Right ventricle myocardium superior (tissue), 1 donor: ENCODE data around the gene CEMIP2. TPM values are rescaled to one million over a fixed set of nuclear protein-coding genes. Genes with fewer than 3 reads are reported as not detected.

Experiments used
- ATAC-seq: fragments of 200-7000 bp; cut with Tn5 transposase; one replicate; pipeline ENCODE4 v1.9.1; 2020; ENCODE audit warnings: mild to moderate bottlenecking; ENCODE audit not compliant: poor library complexity
- DNase-seq: peaks from one replicate; pipeline ENCODE4 v3.0.0-alpha.2; 2020
- intact Hi-C: fragments of 100-400 bp; cut with DNase I; formaldehyde crosslinking; loops from one replicate; pipeline ENCODE4 v1.11.2; 2022
- total RNA-seq: library from RNA; stranded (reverse); fragmentation: NEBNext Ultra II Directional; extraction: Animal tissue kit (Norgen Biotek cat#: 25700); gene quantifications from one replicate; pipeline ENCODE4 v1.2.1, GENCODE V29; 2021
- donor health status: DM: no; HTN: yes; CAD: no; lungs with severe emphysema.

The CEMIP2 gene
- total RNA-seq, 1 donor from 2014 or later, result 7.9 TPM

DNA sequence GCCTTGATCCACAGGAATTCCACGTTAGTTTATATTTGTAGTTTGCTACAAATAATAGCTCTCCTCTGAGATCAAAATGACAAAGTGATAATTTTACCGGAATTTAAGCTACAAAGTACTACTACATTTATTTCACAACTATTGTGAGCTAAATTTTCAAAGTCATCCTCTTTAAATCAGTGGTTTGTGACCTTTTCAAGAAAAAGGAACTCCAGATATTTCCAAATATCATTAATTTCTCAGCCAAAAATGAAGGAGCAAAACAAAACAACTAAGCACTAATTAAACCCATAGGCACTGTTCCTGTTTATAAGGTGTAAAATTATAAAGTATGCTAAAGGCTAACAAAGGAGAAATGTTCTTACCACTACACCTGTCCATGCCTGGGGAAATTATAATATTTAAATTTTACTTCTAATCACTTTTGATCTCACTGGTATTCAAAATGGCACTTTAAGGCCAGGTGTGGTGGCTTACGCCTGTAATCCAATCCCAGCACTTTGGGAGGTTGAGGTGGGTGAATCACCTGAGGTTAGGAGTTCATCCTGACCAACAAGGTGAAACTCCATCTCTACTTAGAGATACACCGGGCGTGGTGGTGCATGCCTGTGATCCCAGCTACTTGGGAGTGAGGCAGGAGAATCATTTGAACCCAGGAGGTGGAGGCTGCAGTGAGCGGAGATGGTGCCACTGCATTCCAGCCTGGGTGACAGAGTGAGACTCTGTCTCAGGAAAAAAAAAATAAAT, 77.5 kb downstream of the CEMIP2 start:
- DNase-seq (no peak), ATAC-seq (no peak)
- intact Hi-C loops, result no loop called here

DNA sequence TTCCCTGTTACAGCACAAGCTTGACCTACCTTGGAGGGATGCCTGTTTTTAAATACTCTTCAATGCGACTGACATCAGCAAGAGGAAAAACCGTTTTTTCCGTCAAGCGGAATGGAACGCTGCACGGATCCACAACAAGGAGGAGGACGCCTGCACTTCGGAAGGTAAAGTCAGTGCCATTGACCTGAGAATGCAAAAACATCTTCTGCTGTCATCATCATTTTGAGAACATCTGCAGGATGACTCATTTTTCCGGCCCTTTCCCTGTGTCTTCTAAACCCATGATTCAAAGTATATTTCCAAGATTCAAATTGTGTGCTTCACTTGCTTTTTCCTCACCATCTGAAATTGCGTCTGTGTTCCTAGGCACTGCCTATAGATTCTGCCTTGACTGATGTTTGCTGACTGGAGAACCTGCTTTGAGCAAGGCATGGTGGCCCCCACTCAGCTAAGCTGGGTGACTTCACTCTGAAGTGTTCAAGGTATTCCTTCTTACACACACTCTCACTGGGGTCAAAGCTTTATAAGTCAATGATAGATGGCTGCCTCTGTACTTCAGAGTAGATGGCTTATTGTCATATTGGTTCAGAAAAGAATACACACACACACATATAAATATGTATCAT, 78.1 kb downstream of the CEMIP2 start:
- intact Hi-C loops, result no loop called here
- DNase-seq (no peak), ATAC-seq (no peak)

DNA sequence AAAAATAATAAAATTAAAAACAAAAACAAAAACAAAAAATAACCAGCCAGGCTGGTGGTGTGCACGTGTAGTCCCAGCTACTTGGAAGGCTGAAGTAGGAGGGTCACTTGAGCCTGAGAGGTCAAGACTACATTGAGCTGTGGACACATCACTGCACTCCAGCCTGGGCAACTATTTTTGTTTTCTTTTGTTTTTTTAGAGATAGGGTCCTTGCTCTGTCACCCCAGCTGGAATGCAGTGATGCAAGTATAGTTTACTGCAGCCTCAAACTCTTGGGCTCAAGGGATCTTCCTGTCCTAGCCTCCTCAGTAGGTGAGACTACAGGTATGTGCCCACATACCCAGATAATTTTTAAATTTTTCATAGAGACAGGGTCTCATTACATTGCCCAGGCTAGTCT, 80.6 kb downstream of the CEMIP2 start:
- intact Hi-C loops, result no loop called here
- no peak for DNase-seq
- no peak for ATAC-seq

DNA sequence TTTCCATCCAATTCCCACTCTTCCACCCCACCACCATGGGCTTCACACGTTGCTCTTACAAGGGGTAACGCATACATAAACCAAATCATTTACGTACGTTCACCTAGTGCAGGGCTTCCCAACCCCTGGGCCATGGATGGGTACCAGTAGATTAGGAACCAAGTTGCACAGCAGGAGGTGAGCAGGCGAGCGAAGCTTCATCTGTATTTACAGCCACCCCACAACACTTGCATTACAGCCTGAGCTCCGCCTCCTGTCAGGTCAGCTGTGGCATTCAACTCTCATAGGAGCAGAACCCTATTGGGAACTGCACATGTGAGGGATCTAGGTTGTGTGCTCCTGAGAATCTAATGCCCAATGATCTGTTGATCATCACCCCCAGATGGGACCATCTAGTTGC, 82.3 kb downstream of the CEMIP2 start:
- DNase-seq (no peak), ATAC-seq (no peak)
- intact Hi-C loops, result no loop called here

DNA sequence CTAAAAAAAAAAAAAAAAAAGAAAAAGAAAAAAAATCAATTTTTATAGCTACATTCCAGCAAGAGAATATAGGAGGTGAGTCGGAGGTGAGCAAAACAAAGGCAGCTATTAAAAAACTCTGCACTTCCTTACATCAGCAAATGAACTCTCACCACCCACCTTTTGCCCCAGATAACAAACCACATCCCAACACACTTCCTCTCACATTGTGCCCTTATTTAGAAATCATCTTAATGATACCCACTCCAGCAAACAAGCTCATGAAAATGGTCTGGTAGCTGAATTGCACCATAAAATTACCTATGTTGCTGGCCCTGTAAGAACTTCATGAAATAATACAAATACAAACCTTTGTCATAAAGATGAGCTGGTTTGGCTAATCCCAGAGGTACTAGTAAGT, 82.9 kb downstream of the CEMIP2 start:
- intact Hi-C loops, result no loop called here
- no peak for ATAC-seq
- DNase-seq, result no peak

DNA sequence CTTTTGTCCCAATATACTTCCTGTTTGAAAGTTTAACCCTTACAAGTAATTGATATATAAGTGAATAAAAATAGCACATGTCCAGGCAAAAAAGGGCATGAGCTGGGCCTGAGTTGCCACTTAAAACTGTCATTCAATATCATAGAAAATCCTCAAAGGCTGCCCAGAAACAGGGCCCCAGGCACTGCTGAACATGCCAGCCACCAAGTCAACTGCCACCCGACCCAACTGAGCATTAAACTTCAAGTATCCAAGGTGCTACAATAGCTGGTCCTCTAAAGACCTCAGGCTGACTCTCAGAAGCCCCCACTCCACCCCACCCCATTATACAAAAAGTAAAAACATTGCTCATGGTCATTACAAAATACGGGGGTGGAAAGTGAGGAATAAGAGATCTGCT, 83.7 kb downstream of the CEMIP2 start:
- ATAC-seq, result no peak
- intact Hi-C loops, result no loop called here
- no peak for DNase-seq

DNA sequence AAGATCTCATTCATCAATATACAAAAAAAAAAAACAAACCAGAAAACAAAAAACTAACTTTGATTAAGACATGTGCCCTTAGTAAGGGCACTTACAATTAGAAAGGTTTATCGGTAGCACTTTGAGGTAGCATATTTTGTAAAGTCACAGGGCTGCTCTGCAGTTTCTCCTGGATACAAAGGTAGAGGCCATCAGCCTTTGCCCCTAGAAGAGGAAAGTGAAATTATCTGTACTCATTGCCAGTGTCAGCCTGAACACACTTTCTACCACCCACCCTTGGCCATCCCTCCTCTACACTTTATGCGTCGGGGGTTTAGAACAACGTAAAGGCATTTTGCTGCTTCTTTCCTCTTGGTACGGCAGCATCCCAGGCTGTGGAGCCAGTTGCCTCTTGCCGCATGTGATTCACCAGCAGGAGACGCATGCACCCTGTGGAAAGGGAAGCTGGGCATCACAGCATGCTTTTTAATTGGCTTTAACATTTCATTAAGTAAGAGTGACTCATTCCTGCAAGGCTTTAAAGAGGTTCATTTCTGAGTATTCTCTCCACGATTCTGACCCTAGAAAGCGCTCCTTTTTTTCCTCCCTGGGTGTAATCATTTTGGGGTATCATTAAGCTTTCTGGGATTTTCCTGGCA, 84.6 kb downstream of the CEMIP2 start:
- DNase-seq (no peak), ATAC-seq (no peak)
- intact Hi-C loops, result no loop called here

DNA sequence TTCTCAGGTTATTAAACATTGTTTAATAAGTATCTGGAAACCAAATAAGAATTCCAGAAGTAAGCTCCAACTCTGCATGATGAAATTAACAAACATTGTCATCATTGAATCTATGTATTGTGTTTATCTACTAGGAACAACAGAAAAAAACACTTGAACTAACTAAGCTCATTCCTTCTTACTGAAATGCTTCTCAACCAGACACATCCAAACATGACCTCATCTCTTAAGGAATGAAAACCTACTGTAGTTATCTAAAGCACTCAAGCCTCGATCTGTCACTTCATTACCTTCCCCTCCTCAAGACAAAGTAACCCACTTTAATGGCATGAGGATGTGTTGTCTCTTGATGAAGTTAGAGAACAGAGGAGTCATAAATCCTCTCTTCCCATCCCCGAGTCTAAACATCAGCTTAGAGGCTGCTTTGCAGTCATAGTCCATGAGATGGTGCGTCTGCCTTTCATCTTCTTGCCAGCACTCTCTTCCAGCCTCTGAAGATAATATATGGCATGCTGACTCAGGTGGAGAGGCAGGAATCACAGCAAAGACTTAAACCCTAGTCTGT, 86.5 kb downstream of the CEMIP2 start:
- intact Hi-C loops, result no loop called here
- no peak for DNase-seq
- no peak for ATAC-seq

DNA sequence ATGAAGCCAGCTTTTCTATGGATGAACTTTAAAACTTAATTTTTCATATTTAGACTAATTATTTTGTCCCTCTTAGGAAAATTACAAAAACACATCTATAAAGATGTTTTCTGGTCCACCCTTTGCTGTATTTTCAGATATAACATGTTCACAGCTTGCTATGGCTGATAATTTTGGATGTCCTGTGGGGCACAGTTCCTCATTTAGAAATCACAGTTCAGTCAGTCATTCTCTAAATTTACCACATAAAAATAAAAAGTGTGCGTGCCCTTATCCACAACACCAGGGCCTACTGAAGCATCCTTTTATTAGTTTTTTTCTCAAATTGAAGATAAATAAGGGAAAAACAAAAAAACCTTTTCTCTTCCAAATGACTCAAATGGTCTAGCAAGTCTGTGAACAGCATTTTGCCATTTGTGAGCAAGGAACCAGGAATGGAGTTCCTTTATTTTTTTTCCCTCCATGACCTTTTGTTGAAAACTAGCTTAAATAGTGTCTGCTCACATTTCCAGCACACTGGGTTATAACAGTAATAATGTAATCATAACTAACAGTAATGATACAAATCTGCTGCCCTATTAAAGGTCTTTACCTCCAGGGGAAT, 87.1 kb downstream of the CEMIP2 start:
- ATAC-seq (no peak), DNase-seq (no peak)
- intact Hi-C loops, result no loop called here

DNA sequence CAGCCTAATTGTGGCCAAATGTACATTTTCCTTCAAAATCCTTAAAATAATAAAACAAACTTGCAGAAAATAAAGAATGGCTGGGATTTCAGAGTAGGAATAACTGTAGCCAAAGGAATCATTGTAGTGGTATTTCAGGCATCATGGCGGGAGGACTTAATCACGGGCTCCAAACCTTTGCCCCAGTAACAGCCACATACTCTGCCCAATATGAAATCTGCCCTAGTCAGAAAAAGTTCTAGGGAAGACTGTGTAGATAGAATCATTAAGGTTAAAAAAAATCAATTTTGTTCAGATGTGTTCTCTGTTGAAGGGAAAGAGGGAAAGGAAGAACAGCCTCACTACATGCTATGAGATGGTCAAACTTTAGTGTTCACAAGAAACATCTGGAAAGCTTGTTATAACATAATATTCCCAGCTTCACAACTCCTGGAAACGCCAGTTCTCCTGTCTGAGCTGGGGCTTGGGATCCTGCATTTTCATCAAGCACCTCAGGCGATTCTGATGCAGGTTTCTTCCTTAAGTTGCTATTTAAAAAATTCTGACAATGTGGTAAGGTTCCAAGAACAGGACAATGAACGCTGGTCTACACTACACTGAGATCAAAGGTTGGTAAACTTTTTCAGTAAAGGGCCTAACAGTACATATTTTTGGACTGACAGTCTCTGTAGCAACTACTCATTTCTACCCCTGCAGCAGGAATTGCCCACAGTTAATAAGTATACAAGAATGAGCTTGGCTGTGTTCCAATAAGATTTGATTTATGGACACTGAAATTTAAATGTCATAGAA, 87.9 kb downstream of the CEMIP2 start:
- intact Hi-C loops, result no loop called here
- DNase-seq, result no peak
- no peak for ATAC-seq

DNA sequence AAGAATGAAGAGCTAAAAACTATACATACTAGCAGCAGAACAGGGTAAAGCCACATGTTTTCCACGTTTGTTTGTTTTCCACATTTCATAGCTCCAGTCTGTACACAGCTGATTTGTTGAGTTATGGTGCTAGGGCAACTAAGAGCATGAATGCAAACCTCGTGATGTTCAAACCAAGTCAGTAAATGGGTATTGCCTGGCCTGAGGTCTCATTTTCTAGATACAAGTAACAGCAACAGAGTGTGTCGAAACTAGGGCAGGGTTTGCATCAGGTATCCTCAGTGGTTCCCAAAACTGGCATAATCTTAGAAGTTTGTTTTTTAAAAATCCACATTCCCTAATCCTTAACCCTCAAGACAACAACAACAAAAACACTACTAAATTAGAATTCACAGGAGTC, 89.3 kb downstream of the CEMIP2 start:
- no peak for ATAC-seq
- no peak for DNase-seq
- intact Hi-C loops, result no loop called here

DNA sequence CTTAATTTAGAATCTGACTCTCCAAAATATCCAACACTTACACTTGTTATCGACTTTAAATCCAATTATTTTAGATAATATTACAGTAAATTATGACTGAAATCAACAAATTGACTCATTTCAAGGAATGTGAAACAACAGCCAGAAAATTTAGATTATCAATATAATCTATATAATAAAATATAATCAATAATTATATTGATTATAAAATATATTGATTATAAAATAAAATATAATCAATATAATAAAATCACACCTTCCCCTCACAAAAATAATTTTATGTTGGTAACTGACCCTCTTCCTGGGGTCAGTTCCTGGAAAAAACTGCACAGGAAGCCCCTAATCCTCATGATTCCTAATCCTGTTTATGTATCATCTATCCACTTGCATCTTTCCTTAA, 91.1 kb downstream of the CEMIP2 start:
- ATAC-seq (no peak), DNase-seq (no peak)
- intact Hi-C loops, result no loop called here

DNA sequence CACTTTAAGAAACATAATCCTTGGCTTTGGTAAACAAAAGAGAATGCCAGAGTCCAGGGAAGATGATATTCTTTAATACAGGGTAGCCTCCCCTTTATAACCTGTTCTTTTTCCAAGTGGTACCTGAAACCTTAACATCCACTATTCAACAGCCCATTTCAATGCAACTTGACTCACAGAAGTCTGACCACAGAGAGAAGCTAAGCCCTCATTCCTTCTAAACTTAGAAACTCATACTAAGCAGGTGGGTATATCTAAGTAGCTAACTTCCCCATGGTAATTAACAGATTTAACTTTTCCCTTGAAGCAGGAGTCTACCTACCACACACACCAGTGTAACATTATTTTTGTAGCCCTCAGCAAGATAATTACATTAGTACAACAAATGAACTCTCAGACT, 91.9 kb downstream of the CEMIP2 start:
- intact Hi-C loops, result no loop called here
- no peak for DNase-seq
- ATAC-seq, result no peak

DNA sequence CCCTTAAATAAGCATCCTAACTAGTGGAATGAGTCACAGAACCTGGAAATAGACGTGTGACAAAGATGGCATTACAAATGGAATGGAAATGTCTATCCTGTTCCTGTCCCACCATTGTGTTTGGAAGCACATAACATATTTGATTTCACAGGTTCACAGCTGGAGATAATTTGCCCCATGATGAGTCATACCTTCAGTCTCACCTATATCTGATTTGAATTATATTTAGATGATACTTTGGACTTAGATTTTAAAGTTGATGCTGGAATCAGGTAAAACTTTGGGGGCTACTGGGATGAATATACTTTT, 92.5 kb downstream of the CEMIP2 start:
- intact Hi-C loops, result no loop called here
- ATAC-seq (no peak), DNase-seq (no peak)

DNA sequence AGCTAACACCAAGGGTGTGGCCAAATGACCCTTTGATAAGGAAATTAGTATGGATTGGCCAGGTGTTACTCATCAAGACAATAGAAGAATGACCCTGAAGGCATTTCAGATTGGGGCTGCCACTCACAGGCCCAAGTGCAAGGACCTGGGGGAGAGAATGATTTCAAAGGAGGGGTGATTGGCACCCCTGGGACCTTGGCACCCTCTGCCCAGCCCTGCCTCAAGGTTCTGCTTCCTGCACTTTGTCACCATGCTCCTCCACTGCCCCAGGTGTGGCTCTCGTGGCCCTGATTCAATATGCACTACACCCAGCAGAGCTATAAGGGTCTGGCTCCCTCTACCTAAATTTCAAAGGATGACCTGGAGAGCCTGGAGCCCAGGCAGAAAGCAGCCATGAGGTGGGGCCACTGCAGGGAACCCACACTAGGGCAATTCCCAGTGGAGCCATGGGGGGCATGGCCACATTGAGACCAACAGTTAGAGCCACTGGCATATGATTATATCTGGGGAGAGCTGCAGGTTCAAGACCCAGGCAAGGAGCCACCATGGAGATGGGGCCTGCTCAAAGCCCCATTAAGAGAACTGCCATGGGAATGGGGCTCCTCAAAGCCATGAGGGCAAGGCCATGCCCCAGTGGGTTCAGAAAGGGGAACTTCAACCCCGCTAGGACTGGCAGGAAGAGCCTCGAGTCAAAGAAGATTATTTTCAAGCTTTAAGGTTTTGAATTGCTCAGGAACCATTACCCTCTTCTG, 93.0 kb downstream of the CEMIP2 start:
- DNase-seq (no peak), ATAC-seq (no peak)
- intact Hi-C loops, result no loop called here

DNA sequence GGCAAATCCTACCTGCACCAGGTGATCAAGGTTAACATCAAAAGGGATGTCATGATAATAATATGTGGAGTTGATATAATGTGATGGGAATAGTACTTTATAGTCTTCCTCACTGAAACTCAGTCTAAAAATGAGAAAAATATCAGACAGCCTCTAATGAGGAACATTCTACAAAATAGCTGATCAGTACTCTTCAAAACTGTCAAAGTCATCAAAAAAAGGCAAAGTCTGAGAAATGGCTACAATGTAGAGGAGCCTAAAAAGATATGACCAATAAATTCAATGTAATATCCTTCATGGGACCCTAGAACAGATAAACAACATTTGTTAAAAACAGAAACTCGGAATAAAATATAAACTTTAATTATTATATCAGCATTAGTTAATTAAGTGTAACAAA, 95.7 kb downstream of the CEMIP2 start:
- DNase-seq, result no peak
- intact Hi-C loops, result no loop called here
- ATAC-seq, result no peak

DNA sequence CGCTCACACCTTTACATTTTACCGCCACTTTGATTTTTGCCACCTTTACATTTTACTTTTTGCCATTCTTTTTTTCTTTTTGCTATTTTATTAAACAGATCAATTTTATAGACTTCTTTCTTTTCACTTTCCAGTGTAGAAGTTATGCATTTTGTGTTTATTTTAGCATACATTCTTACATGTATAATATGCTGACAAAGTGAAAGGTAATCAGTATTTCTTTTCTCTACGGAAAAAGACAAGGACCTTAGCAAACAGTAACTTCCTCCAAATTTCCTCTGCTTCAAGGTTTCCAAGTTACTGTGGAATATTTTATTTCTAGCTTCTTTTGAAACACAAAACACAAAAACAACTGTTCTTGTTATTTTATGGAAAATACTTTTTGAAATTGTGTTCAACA, 97.0 kb downstream of the CEMIP2 start:
- ATAC-seq (no peak), DNase-seq (no peak)
- intact Hi-C loops, result no loop called here

DNA sequence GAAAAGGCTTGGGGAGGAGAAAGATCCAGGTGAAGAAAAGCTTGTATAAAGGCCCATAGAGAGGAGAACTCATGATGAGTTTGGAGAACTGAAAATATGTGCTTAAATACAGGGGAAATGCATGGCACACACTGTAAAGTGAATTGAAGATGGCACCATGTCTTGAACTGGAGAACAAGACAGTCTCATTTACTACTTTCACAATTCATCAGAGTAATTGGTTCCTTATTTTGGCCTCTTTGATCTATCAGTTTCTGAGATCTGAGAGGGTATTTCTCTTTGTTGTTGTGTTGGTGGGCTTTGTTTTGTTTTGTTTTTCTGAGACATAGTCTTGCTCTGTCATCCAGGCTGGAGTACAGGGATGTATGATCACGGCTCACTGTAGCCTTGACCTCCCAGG, 98.2 kb downstream of the CEMIP2 start:
- ATAC-seq, result no peak
- intact Hi-C loops, result no loop called here
- no peak for DNase-seq
